NB4 (cell line): ENCODE data around the gene RBBP8NL.

Experiments used
- CTCF ChIP-seq: IDR thresholded peaks from one replicate; pipeline ENCODE4 v1.5.1; 2012; ENCODE audit warnings: low read depth, low read length
- MAX ChIP-seq: IDR thresholded peaks from 2 replicates; pipeline ENCODE4 v1.6.1; 2011; ENCODE audit warnings: low read depth, low read length
- POLR2A ChIP-seq: IDR thresholded peaks from 2 replicates; pipeline ENCODE4 v1.6.1; 2011; ENCODE audit warnings: mild to moderate bottlenecking; ENCODE audit not compliant: insufficient read length; ENCODE audit errors: extremely low read depth

GRCh38 chr20:62402456-62403150 is 24.7 kb downstream of the RBBP8NL start:
- TF ChIP-seq CTCF, result no peak
- no peak for TF ChIP-seq POLR2A
- TF ChIP-seq MAX, result no peak
